Endothelial cell of umbilical vein (primary cell): ENCODE data around the gene EFCAB10. TPM values are rescaled to one million over a fixed set of nuclear protein-coding genes. Genes with fewer than 3 reads are reported as not detected.

Experiments
- BruUV-seq: library from RNA; stranded (reverse); fragments of 400-500 nt; replicated peaks from 2 replicates; lab custom pipeline; 2021; lab: Mats Ljungman, UMichigan
- CTCF ChIA-PET: fragments of 300-600, 350-600 bp; sonication (Branson Sonifier 250); formaldehyde crosslinking; loops from one replicate; lab custom pipeline; 2021; ENCODE audit warnings: antibody characterized with exemption, inconsistent platforms; lab: Charles Lee
- POLR2A ChIA-PET: fragments of 300-600, 350-600 bp; sonication (Branson Sonifier 250); formaldehyde crosslinking; loops from one replicate; lab custom pipeline; 2021; ENCODE audit warnings: antibody characterized with exemption, inconsistent platforms; lab: Charles Lee
- DNase-seq: peaks from one replicate; pipeline ENCODE4 v3.0.0-alpha.2; 2011; ENCODE audit warnings: low read depth, low spot score
- FAIRE-seq: peaks from 2 replicates; lab custom pipeline; 2011; peaks lifted over from hg19 to GRCh38; lab: Jason Lieb, UNC
- H2AFZ ChIP-seq: 2 replicates; pipeline ENCODE4 v1.6.0; 2012; ENCODE audit warnings: low read depth, low read length, control low read depth, inconsistent platforms
- H3K27ac ChIP-seq: 2 replicates; pipeline ENCODE4 v1.5.1; 2011; ENCODE audit warnings: low read depth, mild to moderate bottlenecking, control low read depth, low read length, moderate library complexity; ENCODE audit not compliant: insufficient read depth
- H3K27me3 ChIP-seq, 2 experiments: 2 replicates each; pipeline versions ENCODE4 v1.6.0 to v1.6.1; 2011; ENCODE audit warnings: low read length in 2 of 2, mixed read lengths in 1 of 2; ENCODE audit not compliant: control insufficient read depth in 2 of 2, insufficient read depth in 2 of 2
- H3K36me3 ChIP-seq, 2 experiments: 2 replicates in 1 of 2; 3 replicates in 1 of 2; pipeline ENCODE4 v1.5.1; 2011; ENCODE audit warnings: low read length in 2 of 2, mild to moderate bottlenecking in 1 of 2, moderate library complexity in 1 of 2; ENCODE audit not compliant: control insufficient read depth in 2 of 2, insufficient read depth in 2 of 2; ENCODE audit errors: extremely low read depth in 1 of 2
- H3K4me1 ChIP-seq: 3 replicates; pipeline ENCODE4 v1.5.1; 2011; ENCODE audit warnings: mild to moderate bottlenecking, low read length; ENCODE audit not compliant: control insufficient read depth, insufficient read depth; ENCODE audit errors: extremely low read depth
- H3K4me2 ChIP-seq: 2 replicates; pipeline ENCODE4 v1.6.1; 2011; ENCODE audit warnings: low read length, control low read depth, mixed read lengths; ENCODE audit not compliant: insufficient read depth
- H3K4me3 ChIP-seq, 3 experiments: fragments of 200-600 bp in 1 of 3; sonication (generic), shearing (Covaris generic) in 1 of 3; replicated peaks in 1 of 3; 2 replicates each; pipeline ENCODE4 v1.5.1; 2011 to 2016; ENCODE audit warnings: control low read depth in 3 of 3, low read length in 3 of 3, mild to moderate bottlenecking in 2 of 3, inconsistent platforms in 1 of 3, low read depth in 1 of 3, moderate library complexity in 1 of 3; ENCODE audit not compliant: insufficient read depth in 1 of 3
- H3K79me2 ChIP-seq: 2 replicates; pipeline ENCODE4 v1.6.0; 2012; ENCODE audit warnings: low read length, inconsistent platforms; ENCODE audit not compliant: control insufficient read depth, insufficient read depth
- H3K9ac ChIP-seq: replicated peaks from 2 replicates; pipeline ENCODE3; 2011; ENCODE audit warnings: low read length, control low read depth; ENCODE audit not compliant: insufficient read depth; ENCODE audit errors: extremely low read depth
- H3K9me1 ChIP-seq: replicated peaks from 3 replicates; pipeline ENCODE4 v1.6.0; 2011; ENCODE audit warnings: mild to moderate bottlenecking, low read length; ENCODE audit not compliant: control insufficient read depth, insufficient read depth; ENCODE audit errors: extremely low read depth
- H3K9me3 ChIP-seq: replicated peaks from 2 replicates; pipeline ENCODE4 v1.5.1; 2012; ENCODE audit warnings: low read length, inconsistent platforms; ENCODE audit not compliant: control insufficient read depth, insufficient read depth
- H4K20me1 ChIP-seq: replicated peaks from 2 replicates; pipeline ENCODE3; 2011; ENCODE audit warnings: mild to moderate bottlenecking, low read length; ENCODE audit not compliant: control insufficient read depth, insufficient read depth; ENCODE audit errors: extremely low read depth
- CTCF ChIP-seq, 2 donors: IDR thresholded peaks; 1 replicate in 1 of 2; 2 replicates in 1 of 2; pipeline ENCODE4 v1.5.1; 2011; ENCODE audit warnings: low read length in 2 of 2, mild to moderate bottlenecking in 2 of 2, moderate library complexity in 2 of 2, control low read depth in 1 of 2, inconsistent platforms in 1 of 2, low read depth in 1 of 2; ENCODE audit not compliant: insufficient read depth in 1 of 2; ENCODE audit errors: extremely low read depth in 1 of 2
- EZH2 ChIP-seq: IDR thresholded peaks from 2 replicates; pipeline ENCODE4 v1.6.1; 2012; ENCODE audit warnings: borderline replicate concordance, low read depth, mild to moderate bottlenecking, moderate library complexity, low read length, inconsistent platforms; ENCODE audit not compliant: severe bottlenecking
- FOS ChIP-seq: IDR thresholded peaks from 2 replicates; pipeline ENCODE4 v1.6.1; 2011; ENCODE audit warnings: mild to moderate bottlenecking, low read length, moderate library complexity, borderline replicate concordance; ENCODE audit not compliant: insufficient read depth
- GATA2 ChIP-seq: IDR thresholded peaks from 2 replicates; pipeline ENCODE4 v1.7.0; 2011; ENCODE audit warnings: low read depth, mild to moderate bottlenecking, moderate library complexity, mixed read lengths, low read length; ENCODE audit not compliant: insufficient read length, insufficient read depth
- JUN ChIP-seq: IDR thresholded peaks from 2 replicates; pipeline ENCODE4 v1.6.1; 2011; ENCODE audit warnings: borderline replicate concordance, low read depth; ENCODE audit not compliant: insufficient read length, insufficient read depth
- MAX ChIP-seq: IDR thresholded peaks from 2 replicates; pipeline ENCODE4 v1.6.1; 2011; ENCODE audit not compliant: insufficient read depth, insufficient read length
- MYC ChIP-seq: IDR thresholded peaks from one replicate; pipeline ENCODE4 v1.6.1; 2011; ENCODE audit warnings: mild to moderate bottlenecking, low read depth, low read length
- POLR2A ChIP-seq: IDR thresholded peaks from 2 replicates; pipeline ENCODE4 v1.6.1; 2012; ENCODE audit warnings: low read depth, mild to moderate bottlenecking, control low read depth, low read length
- POLR2AphosphoS5 ChIP-seq: IDR thresholded peaks from 2 replicates; pipeline ENCODE4 v1.6.1; 2012; ENCODE audit warnings: low read depth, mild to moderate bottlenecking, control low read depth, low read length, moderate library complexity; ENCODE audit not compliant: insufficient read depth
- dilution Hi-C: fragments of 300-500 bp; cut with MboI; formaldehyde crosslinking; loops from one replicate; pipeline ENCODE4 v1.15.0; 2019; ENCODE audit warnings: low sequenced_read_pairs; ENCODE audit not compliant: extremely low pct_ligation_motif_present
- intact Hi-C: fragments of 100-400 bp; cut with micrococcal nuclease; formaldehyde crosslinking; loops from one replicate; pipeline ENCODE4 v1.10.0; 2022
- polyA plus RNA-seq, 4 experiments: library from polyadenylated mRNA; depleted of rRNA in 3 of 4; stranded (reverse) in 3 of 4; unstranded in 1 of 4; fragments of >200 nt; gene quantifications; 2 replicates each; pipeline versions ENCODE4 v1.2.1 to v1.2.3, GENCODE V29; 2011 to 2012; ENCODE audit warnings: missing spikeins in 1 of 4
- total RNA-seq: library from RNA; stranded (reverse); gene quantifications from 2 replicates; pipeline ENCODE4 v1.2.3, GENCODE V29; 2021

The EFCAB10 gene
- total and polyA plus RNA-seq, 2 donors (not counting 3 experiments of a cell fraction or from before 2014, with no cell fraction given) = not detected

- TF ChIP-seq POLR2AphosphoS5 (no peak), EZH2 (no peak), POLR2A (no peak)
- no peaks in the 10 kb centered on the region for H3K9me3 ChIP-seq
- intact Hi-C loops = no loop called here
- H3K4me2 ChIP-seq = no peak overlapping the region
- H2AFZ ChIP-seq = no peak overlapping the region
- no peak overlapping the region for H3K9ac ChIP-seq
- ChIA-PET POLR2A (no interaction called here), CTCF (no interaction called here)
- H3K27ac ChIP-seq = no peak overlapping the region
- H3K36me3 ChIP-seq = no peaks in the 10 kb centered on the region
- peaks cover 2% of the 10 kb centered on the region for H3K4me1 ChIP-seq
- no peaks in the 10 kb centered on the region for H3K79me2 ChIP-seq
- DNase-seq = no peak
- dilution Hi-C loops = no loop called here
- no peaks in the 10 kb centered on the region for H4K20me1 ChIP-seq
- no peaks in the 10 kb centered on the region for H3K27me3 ChIP-seq
- BruUV-seq = no TSS peak
- no peak overlapping the region for H3K4me3 ChIP-seq
- H3K9me1 ChIP-seq = no peaks in the 10 kb centered on the region
- FAIRE-seq = no peak
These were observed 4.0 kb downstream of the EFCAB10 start for GRCh38 chr7:105577251-105577650.

GRCh38 chr7:105571891-105572290 is 9.4 kb downstream of the EFCAB10 start:
- Histone ChIP-seq H3K27ac (no peak overlapping the region), H3K9me1 (no peaks in the 10 kb centered on the region), H4K20me1 (no peaks in the 10 kb centered on the region), H3K9me3 (no peaks in the 10 kb centered on the region), H3K9ac (no peak overlapping the region), H3K27me3 (no peaks in the 10 kb centered on the region), H3K4me1 (no peaks in the 10 kb centered on the region), H3K4me2 (no peak overlapping the region), H3K79me2 (no peaks in the 10 kb centered on the region), H3K36me3 (peaks cover 3% of the 10 kb centered on the region in 2 experiments), H2AFZ (no peak overlapping the region), H3K4me3 (no peak overlapping the region)
- CTCF ChIA-PET = interaction anchor here (1.0 kb wide), 2 partner anchors 17 to 469 kb away, joined by 3 to 4 read pairs; no protein-coding TSS in a partner anchor
- POLR2A ChIA-PET = interaction anchor here (0.6 kb wide), 1 partner anchor 151 kb away, joined by 3 read pairs; no protein-coding TSS in a partner anchor
- intact Hi-C loops = no loop called here
- no TSS peak for BruUV-seq
- FAIRE-seq (no peak), DNase-seq (no peak)
- dilution Hi-C loops = no loop called here
- TF ChIP-seq MAX (no peak), JUN (no peak), CTCF (IDR thresholded peaks at IDR 0.05; ENCODE audit: extremely low read depth in 1 of 2, insufficient read depth in 1 of 2, low read depth in 1 of 2, low read length in 2 of 2) (no peak), POLR2A (no peak), MYC (no peak), GATA2 (no peak), POLR2AphosphoS5 (no peak), FOS (no peak), EZH2 (no peak)
